Left cardiac atrium (tissue), 4 donors: ENCODE data around the gene CCNF. TPM values are rescaled to one million over a fixed set of nuclear protein-coding genes. Genes with fewer than 3 reads are reported as not detected.
"Not testable (repeated sequence)": the region's sequence is repeated elsewhere in the genome, so short reads cannot be mapped to it uniquely, and the experiment has no call there.

Experiments
- ATAC-seq, 2 donors: fragments of 200-7000 bp; cut with Tn5 transposase; one replicate each; pipeline ENCODE4 v1.9.1; 2020; ENCODE audit warnings: mild to moderate bottlenecking in 2 of 2, moderate library complexity in 2 of 2
- DNase-seq: peaks from one replicate; pipeline ENCODE4 v3.0.0-alpha.2; 2020
- intact Hi-C, 2 donors: fragments of 100-400 bp; cut with DNase I; formaldehyde crosslinking; loops; one replicate each; pipeline versions ENCODE4 v1.14.1 to v1.15.1; 2022 to 2023
- long read RNA-seq: library from polyadenylated mRNA; unstranded; transcript quantifications from one replicate; pipeline ENCODE4 v2.0.0, GENCODE V29; 2021
- total RNA-seq, 2 donors: library from RNA; stranded (reverse); fragmentation: NEBNext Ultra II Directional; extraction: Animal tissue kit (Norgen Biotek cat#: 25700); gene quantifications; one replicate each; pipeline ENCODE4 v1.2.1, GENCODE V29; 2021
- donor health status: DM: no; HTN: yes; CAD: no.
- donor health status: DM: no; HTN: yes; CAD: no; lungs with severe emphysema.
- donor health status: DM: yes; HTN: yes; CAD: no.
- donor health status: Dilated cardiomyopathy.

Gene CCNF
- 1 to 10 TPM; 1.6 to 2.1 TPM for total RNA-seq
- long read RNA-seq: 0 reads

GRCh38 chr16:2429034-2429770 lies at the start of gene CCNF:
CCNF (plus strand) TSS chr16:2429447; CDS start chr16:2429482, 35 bp downstream.
- DNase-seq (peak; percentile 98), ATAC-seq (peak; percentile 99)
- intact Hi-C loops: loop anchor here in 1 of 2 donors (10.0 kb wide), 1 partner anchor 66 kb away; no protein-coding TSS in a partner anchor

GRCh38 chr16:2383501-2383900 lies 45.7 kb upstream of the CCNF start:
- ATAC-seq (no peak), DNase-seq (no peak)
- intact Hi-C loops: no loop called here

GRCh38 chr16:2384426-2384825 lies 44.8 kb upstream of the CCNF start:
- intact Hi-C loops: no loop called here
- no peak for ATAC-seq
- DNase-seq: no peak

GRCh38 chr16:2385190-2385836 lies 43.9 kb upstream of the CCNF start:
- intact Hi-C loops: no loop called here
- ATAC-seq: no peak

GRCh38 chr16:2385982-2386381 lies 43.3 kb upstream of the CCNF start:
- DNase-seq, ATAC-seq, intact Hi-C loops: not testable (repeated sequence)

More at GRCh38 chr16:2385190-2385836, 43.9 kb upstream of the CCNF start:
- no peak for DNase-seq

- intact Hi-C loops: no loop called here
- ATAC-seq (no peak), DNase-seq (no peak)
Observed at GRCh38 chr16:2386990-2387389, 42.3 kb upstream of the CCNF start.

GRCh38 chr16:2388139-2388874 lies 40.9 kb upstream of the CCNF start:
- intact Hi-C loops: no loop called here
- DNase-seq: no peak
- no peak for ATAC-seq

- intact Hi-C loops: no loop called here
- DNase-seq (no peak), ATAC-seq (peak in 1 of 2 donors; percentile 95)
Observed at GRCh38 chr16:2388875-2389433, 40.3 kb upstream of the CCNF start.

- ATAC-seq: no peak
- no peak for DNase-seq
- intact Hi-C loops: no loop called here
Observed at GRCh38 chr16:2392025-2392424, 37.2 kb upstream of the CCNF start.

GRCh38 chr16:2398520-2398919 lies 30.7 kb upstream of the CCNF start:
- intact Hi-C loops: no loop called here
- DNase-seq (no peak), ATAC-seq (no peak)

GRCh38 chr16:2404099-2404498 lies 25.1 kb upstream of the CCNF start:
- DNase-seq: no peak
- no peak for ATAC-seq
- intact Hi-C loops: no loop called here

GRCh38 chr16:2415085-2415484 lies 14.2 kb upstream of the CCNF start:
- intact Hi-C loops: no loop called here
- no peak for DNase-seq
- ATAC-seq: no peak

GRCh38 chr16:2420035-2420434 lies 9.2 kb upstream of the CCNF start:
- no peak for DNase-seq
- no peak for ATAC-seq
- intact Hi-C loops: loop anchor here (5.0 to 10.0 kb wide), 2 partner anchors 75 to 78 kb away; partner anchors contain the start of gene ABCA3 (in 1 of the 2)

GRCh38 chr16:2422123-2422867 lies 7.0 kb upstream of the CCNF start:
- intact Hi-C loops: loop anchor here (5.0 to 10.0 kb wide), 2 partner anchors 73 to 80 kb away; partner anchors contain the start of gene ABCA3 (in 1 of the 2)

GRCh38 chr16:2424061-2425007 lies 4.9 kb upstream of the CCNF start:
- DNase-seq: no peak
- intact Hi-C loops: loop anchor here (5.0 to 10.0 kb wide), 2 partner anchors 70 to 82 kb away; partner anchors contain the start of gene ABCA3 (in 1 of the 2)
- ATAC-seq: no peak

More at GRCh38 chr16:2422123-2422867, 7.0 kb upstream of the CCNF start:
- ATAC-seq: peak in 1 of 2 donors; percentile 21
- DNase-seq: no peak

GRCh38 chr16:2425008-2425518 lies 4.2 kb upstream of the CCNF start:
- no peak for DNase-seq
- ATAC-seq: no peak
- intact Hi-C loops: loop anchor here in 1 of 2 donors (10.0 kb wide), 1 partner anchor 70 kb away; no protein-coding TSS in a partner anchor

GRCh38 chr16:2425825-2426430 lies 3.3 kb upstream of the CCNF start:
- no peak for DNase-seq
- no peak for ATAC-seq
- intact Hi-C loops: loop anchor here in 1 of 2 donors (10.0 kb wide), 1 partner anchor 69 kb away; no protein-coding TSS in a partner anchor
